ENCODE results near the gene JAKMIP1.

The JAKMIP1 gene

DNA sequence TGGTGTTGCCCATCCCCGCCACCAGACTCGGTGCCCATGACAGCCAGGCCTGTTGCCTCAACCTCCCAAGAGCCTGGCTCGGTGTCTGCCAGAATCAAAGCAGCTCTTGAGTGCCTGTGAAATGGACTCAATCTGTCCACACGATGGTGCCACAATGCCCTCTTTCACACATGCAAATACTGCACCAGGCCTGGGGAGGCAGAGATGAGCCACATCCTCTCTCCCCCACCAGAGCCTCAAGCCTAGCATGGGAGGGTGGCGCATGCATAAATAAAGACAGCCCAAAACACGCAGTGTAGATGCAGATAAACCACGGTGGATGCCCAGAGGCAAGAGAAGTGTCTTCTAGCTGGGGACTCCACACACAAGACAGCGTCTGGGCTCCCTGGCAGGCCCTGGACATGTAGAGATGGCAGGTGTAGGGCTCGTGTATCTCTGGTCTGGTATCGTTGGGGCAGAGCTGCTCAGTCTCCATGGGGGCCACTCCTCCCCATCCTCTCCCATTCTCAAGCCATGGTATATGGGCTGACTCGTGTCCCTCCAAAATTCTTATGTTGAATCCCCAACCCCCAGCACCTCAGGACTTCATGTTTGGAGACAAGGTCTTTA is 65.6 kb downstream of the JAKMIP1 start:
- peaks cover 12% of the 10 kb centered on the region for H3K27me3 ChIP-seq (replicated peaks; ENCODE audit: control insufficient read depth, insufficient read depth, low read length)
- H3K4me3 ChIP-seq (ENCODE audit: low read length) = no peak overlapping the region
- DNase-seq (ENCODE audit: low read depth) = no peak
- H3K36me3 ChIP-seq (ENCODE audit: control insufficient read depth, insufficient read depth, low read length, severe bottlenecking) = no peaks in the 10 kb centered on the region
- no peaks in the 10 kb centered on the region for H3K4me1 ChIP-seq (ENCODE audit: control insufficient read depth, insufficient read depth, low read length)
- H3K9me3 ChIP-seq (ENCODE audit: control insufficient read depth, low read length) = no peaks in the 10 kb centered on the region
- H3K9ac ChIP-seq (ENCODE audit: low read length) = no peak overlapping the region

DNA sequence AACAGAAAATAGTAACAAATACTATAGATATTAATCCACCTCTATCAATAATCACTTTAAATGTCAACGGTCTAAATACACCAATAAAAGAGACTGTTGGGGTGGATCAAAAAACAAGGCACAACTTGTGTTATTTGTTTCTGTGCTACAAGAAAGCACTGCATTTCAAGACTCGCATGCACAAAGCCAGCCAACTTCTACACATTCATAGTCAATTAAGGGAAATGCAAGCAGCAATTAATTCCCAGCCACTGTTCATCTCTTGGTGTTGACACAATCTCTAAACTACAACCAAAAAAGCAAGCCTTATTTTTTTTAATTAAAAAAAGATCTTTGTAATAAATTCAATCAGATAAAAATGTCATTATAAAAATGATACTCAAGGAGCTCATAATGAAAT is 67.6 kb downstream of the JAKMIP1 start:
- peaks cover 12% of the 10 kb centered on the region for H3K27me3 ChIP-seq (replicated peaks; ENCODE audit: control insufficient read depth, insufficient read depth, low read length)
- DNase-seq (ENCODE audit: low read depth) = no peak
- no peaks in the 10 kb centered on the region for H3K4me1 ChIP-seq (ENCODE audit: control insufficient read depth, insufficient read depth, low read length)
- no peak overlapping the region for H3K9ac ChIP-seq (ENCODE audit: low read length)
- H3K4me3 ChIP-seq (ENCODE audit: low read length) = no peak overlapping the region
- H3K36me3 ChIP-seq (ENCODE audit: control insufficient read depth, insufficient read depth, low read length, severe bottlenecking) = no peaks in the 10 kb centered on the region
- no peaks in the 10 kb centered on the region for H3K9me3 ChIP-seq (ENCODE audit: control insufficient read depth, low read length)

DNA sequence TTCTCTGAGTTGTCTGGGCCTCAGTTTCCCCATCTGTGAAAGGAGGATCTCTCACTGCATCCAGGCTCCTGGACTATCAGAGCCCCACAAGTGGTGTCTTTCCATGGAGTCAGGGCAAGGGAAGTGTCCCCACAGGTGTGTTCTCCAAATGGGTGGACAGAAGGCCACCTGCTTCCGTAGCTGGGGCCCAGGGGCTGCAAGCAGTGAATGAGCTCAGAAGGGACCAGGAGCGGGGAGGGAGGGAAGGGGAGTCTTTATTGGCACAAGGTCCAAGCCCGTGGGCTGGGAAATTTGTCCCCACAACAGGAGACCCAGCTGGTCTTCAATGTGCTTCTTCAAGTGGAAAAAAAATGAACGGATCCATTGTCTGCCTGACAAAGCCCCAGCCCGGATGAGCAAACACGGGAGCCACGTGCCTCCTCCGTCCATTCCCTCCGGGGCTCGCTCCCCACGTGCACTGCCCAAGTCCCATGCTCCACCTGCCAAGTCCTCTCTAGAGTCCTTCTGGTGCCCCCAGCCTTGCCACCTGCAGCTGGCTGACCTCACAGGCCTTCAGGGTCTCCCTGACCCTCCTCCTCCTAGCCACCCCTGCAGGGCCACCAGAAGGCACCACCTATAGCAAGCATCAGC is 72.0 kb downstream of the JAKMIP1 start:
- no peak overlapping the region for H3K9ac ChIP-seq (ENCODE audit: low read length)
- H3K4me1 ChIP-seq (ENCODE audit: control insufficient read depth, insufficient read depth, low read length) = no peaks in the 10 kb centered on the region
- no peaks in the 10 kb centered on the region for H3K36me3 ChIP-seq (ENCODE audit: control insufficient read depth, insufficient read depth, low read length, severe bottlenecking)
- no peak for DNase-seq (ENCODE audit: low read depth)
- H3K9me3 ChIP-seq (ENCODE audit: control insufficient read depth, low read length) = no peaks in the 10 kb centered on the region
- H3K4me3 ChIP-seq (ENCODE audit: low read length) = no peak overlapping the region
- H3K27me3 ChIP-seq (replicated peaks; ENCODE audit: control insufficient read depth, insufficient read depth, low read length) = peaks cover 3% of the 10 kb centered on the region

DNA sequence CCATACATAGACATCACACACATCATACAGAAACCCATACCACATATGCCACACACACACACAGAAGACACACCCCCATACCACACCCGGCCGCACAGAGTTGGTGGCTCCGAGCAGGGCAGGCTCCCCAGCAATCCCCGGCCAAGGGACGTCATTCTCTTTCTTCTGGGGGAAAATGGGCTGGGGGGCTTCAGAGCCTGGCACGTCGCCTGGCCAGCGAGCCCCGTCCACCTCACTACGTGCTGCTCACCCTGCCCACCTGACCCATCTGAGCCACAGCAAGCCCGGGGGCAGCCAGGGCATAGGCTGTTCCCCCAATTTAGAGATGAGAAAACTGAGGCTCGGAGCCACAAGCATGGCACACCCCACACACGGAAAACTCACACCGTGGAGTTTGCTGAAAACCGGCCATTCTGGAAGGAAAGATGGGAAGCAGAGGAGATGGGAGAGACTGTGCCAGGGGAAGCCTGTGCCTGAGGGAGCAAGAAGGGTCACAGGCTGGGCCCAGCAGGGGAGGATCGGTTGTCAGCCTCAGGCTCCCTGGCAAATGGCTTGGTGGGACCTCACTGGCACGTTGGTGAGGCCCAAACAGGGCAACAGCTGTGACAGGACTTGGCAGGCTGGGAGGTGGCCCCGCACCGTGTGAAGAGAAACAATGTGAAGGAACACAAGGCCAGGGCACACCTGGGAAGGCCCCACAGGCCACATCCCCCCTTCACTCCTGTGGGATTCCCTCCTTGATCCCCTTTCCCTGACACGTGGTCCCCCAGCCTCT is 73.2 kb downstream of the JAKMIP1 start:
- Histone ChIP-seq H3K9me3 (ENCODE audit: control insufficient read depth, low read length) (no peaks in the 10 kb centered on the region), H3K36me3 (ENCODE audit: control insufficient read depth, insufficient read depth, low read length, severe bottlenecking) (no peaks in the 10 kb centered on the region), H3K4me3 (ENCODE audit: low read length) (no peak overlapping the region), H3K4me1 (ENCODE audit: control insufficient read depth, insufficient read depth, low read length) (no peaks in the 10 kb centered on the region), H3K9ac (ENCODE audit: low read length) (no peak overlapping the region), H3K27me3 (replicated peaks; ENCODE audit: control insufficient read depth, insufficient read depth, low read length) (peaks cover 11% of the 10 kb centered on the region)
- no peak for DNase-seq (ENCODE audit: low read depth)

DNA sequence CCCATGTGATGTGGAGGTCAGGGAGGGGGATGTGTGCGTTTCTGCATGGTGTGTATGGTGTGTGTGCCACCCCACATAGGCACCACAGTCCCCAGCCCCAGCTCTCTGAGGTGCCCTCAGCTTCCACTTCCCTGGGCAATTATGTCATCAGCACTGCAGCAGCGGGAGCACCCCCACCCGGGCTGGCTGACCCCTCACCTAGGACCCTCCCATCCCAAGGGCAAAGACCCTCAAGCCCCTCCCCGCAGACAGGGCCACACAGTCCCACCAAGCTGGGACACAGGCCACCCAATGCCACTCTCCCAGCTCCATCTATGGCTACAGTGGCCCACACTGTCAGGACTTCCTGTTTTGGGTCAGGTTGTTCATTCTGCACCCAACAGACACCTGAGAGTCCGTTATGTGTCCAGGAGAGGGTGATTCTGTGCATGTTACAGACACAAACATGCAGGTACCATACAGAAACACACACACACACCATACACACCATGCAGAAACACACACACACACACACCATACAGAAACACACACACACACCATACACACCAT is 75.2 kb downstream of the JAKMIP1 start:
- no peaks in the 10 kb centered on the region for H3K9me3 ChIP-seq (ENCODE audit: control insufficient read depth, low read length)
- H3K36me3 ChIP-seq (ENCODE audit: control insufficient read depth, insufficient read depth, low read length, severe bottlenecking) = no peaks in the 10 kb centered on the region
- H3K4me1 ChIP-seq (ENCODE audit: control insufficient read depth, insufficient read depth, low read length) = no peaks in the 10 kb centered on the region
- peaks cover 14% of the 10 kb centered on the region for H3K27me3 ChIP-seq (replicated peaks; ENCODE audit: control insufficient read depth, insufficient read depth, low read length)
- no peak overlapping the region for H3K9ac ChIP-seq (ENCODE audit: low read length)
- no peak overlapping the region for H3K4me3 ChIP-seq (ENCODE audit: low read length)
- no peak for DNase-seq (ENCODE audit: low read depth)

DNA sequence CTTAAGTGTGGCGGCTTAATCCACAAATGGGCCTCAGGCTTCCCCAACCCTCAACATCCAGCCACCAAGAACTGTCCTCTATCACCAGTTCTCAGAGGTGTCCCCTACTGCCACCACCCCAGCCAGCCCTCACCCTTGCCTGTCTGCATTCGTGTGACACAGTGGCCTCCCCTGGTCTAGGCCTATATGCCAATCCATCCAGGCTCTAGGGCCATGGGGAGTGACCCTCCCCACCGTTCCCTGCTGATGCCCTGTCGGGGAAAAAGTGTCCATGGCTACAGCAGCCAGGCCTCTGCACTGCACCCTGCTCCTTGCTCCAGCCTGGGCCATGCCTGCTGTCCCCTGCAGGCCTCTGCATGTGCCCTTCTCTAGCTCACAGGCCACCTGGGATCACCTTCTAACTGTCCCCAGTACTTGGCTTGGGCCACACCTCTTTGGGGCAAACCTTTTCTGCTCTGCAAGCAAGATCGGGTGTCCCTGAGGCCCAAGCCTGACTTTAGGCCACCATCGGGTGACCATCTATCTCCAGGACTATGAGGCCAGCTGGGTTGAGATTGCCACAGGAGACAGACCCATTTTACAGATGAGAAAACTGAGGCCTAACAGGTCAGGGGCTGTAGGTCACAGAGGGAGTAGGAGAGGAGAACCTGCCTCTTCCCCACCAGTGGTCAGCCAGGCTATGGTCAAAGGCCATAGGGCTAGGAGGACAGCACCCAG is 75.8 kb downstream of the JAKMIP1 start:
- Histone ChIP-seq H3K9ac (ENCODE audit: low read length) (no peak overlapping the region), H3K9me3 (ENCODE audit: control insufficient read depth, low read length) (no peaks in the 10 kb centered on the region), H3K27me3 (replicated peaks; ENCODE audit: control insufficient read depth, insufficient read depth, low read length) (peaks cover 15% of the 10 kb centered on the region), H3K36me3 (ENCODE audit: control insufficient read depth, insufficient read depth, low read length, severe bottlenecking) (no peaks in the 10 kb centered on the region), H3K4me1 (ENCODE audit: control insufficient read depth, insufficient read depth, low read length) (no peaks in the 10 kb centered on the region), H3K4me3 (ENCODE audit: low read length) (no peak overlapping the region)
- no peak for DNase-seq (ENCODE audit: low read depth)

DNA sequence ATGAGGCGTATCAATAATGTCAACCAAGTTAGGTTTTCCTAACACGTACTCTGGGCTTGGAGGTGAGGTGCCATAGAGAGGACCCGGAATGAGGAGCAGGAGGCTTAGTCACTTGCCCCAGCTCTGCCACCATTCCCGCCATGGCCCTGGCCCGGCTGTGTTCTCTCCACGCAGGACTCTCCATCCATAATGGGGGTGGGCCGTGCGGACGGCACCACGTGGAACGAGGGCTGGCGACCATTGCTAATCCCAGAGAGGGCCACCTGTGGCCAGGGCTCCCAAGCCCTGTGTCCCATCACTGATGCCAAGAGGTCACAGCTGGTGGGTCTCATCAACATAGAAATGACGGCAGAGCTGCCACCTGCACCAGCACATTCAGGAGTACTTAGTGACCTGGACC is 76.4 kb downstream of the JAKMIP1 start:
- no peaks in the 10 kb centered on the region for H3K4me1 ChIP-seq (ENCODE audit: control insufficient read depth, insufficient read depth, low read length)
- no peaks in the 10 kb centered on the region for H3K36me3 ChIP-seq (ENCODE audit: control insufficient read depth, insufficient read depth, low read length, severe bottlenecking)
- no peak overlapping the region for H3K4me3 ChIP-seq (ENCODE audit: low read length)
- no peak overlapping the region for H3K9ac ChIP-seq (ENCODE audit: low read length)
- peaks cover 17% of the 10 kb centered on the region for H3K27me3 ChIP-seq (replicated peaks; ENCODE audit: control insufficient read depth, insufficient read depth, low read length)
- H3K9me3 ChIP-seq (ENCODE audit: control insufficient read depth, low read length) = no peaks in the 10 kb centered on the region
- DNase-seq (ENCODE audit: low read depth) = no peak

DNA sequence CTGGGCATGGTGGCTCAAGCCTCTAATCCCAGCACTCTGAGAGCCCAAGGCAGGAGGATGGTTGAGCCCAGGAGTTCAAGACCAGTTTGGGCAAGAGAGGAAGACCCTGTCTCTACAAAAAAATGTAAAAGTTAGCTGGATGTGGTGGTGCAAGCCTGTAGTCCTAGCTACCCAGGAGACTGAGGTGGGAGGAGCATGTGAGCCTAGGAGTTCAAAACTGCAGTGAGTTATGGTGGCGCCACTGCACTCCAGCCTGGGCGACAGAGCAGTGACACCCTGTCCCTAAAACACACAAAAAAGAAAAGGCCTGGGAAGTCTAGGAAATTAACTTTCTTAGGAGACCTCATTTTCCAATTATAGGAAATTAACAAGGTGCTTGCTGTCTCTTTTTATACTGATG is 76.8 kb downstream of the JAKMIP1 start:
- H3K4me1 ChIP-seq (ENCODE audit: control insufficient read depth, insufficient read depth, low read length) = no peaks in the 10 kb centered on the region
- H3K4me3 ChIP-seq (ENCODE audit: low read length) = no peak overlapping the region
- no peak for DNase-seq (ENCODE audit: low read depth)
- H3K9me3 ChIP-seq (ENCODE audit: control insufficient read depth, low read length) = no peaks in the 10 kb centered on the region
- no peaks in the 10 kb centered on the region for H3K36me3 ChIP-seq (ENCODE audit: control insufficient read depth, insufficient read depth, low read length, severe bottlenecking)
- H3K9ac ChIP-seq (ENCODE audit: low read length) = no peak overlapping the region
- peaks cover 17% of the 10 kb centered on the region for H3K27me3 ChIP-seq (replicated peaks; ENCODE audit: control insufficient read depth, insufficient read depth, low read length)

DNA sequence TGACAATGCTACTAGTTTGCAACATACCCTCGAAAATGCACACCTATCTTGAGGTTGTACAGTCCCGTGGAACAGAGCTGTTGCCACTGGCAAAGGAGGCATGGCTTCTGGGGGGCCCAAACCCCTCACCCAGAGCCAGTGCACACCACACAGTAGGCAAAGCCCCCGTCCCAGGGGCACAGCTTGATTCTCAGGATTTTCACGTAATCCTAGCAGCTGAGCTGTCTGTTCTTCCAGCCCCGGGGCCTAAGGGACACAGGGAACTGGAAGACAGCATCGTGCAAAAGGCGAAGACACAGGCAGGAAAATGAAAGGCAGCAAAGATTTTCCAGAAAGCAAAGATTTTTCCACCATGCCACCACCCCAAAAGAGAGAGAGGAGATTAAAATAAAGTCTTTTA is 77.2 kb downstream of the JAKMIP1 start:
- no peaks in the 10 kb centered on the region for H3K9me3 ChIP-seq (ENCODE audit: control insufficient read depth, low read length)
- DNase-seq (ENCODE audit: low read depth) = no peak
- no peak overlapping the region for H3K4me3 ChIP-seq (ENCODE audit: low read length)
- H3K9ac ChIP-seq (ENCODE audit: low read length) = no peak overlapping the region
- H3K36me3 ChIP-seq (ENCODE audit: control insufficient read depth, insufficient read depth, low read length, severe bottlenecking) = no peaks in the 10 kb centered on the region
- no peaks in the 10 kb centered on the region for H3K4me1 ChIP-seq (ENCODE audit: control insufficient read depth, insufficient read depth, low read length)
- H3K27me3 ChIP-seq (replicated peaks; ENCODE audit: control insufficient read depth, insufficient read depth, low read length) = peaks cover 17% of the 10 kb centered on the region

DNA sequence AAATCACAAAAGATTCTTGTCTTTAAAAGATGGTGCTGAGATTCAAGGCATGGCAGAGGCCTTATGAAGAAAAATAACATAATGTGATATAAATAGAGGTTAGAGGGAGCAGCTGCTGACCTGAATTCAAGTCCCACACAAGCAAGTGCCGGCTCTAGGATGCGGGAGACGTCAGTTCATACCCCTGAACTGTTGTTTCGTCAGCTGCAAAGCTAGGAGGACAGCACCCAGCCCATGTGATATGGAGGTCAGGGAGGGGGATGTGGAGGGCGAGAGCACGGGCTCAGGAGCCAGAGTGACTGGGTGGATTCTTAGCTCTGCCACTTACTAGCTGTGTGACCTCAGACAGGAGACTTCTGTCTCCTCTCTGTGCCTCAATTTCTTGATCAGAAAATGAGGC is 77.9 kb downstream of the JAKMIP1 start:
- Histone ChIP-seq H3K4me1 (ENCODE audit: control insufficient read depth, insufficient read depth, low read length) (no peaks in the 10 kb centered on the region), H3K9ac (ENCODE audit: low read length) (no peak overlapping the region), H3K9me3 (ENCODE audit: control insufficient read depth, low read length) (no peaks in the 10 kb centered on the region), H3K4me3 (ENCODE audit: low read length) (no peak overlapping the region), H3K27me3 (replicated peaks; ENCODE audit: control insufficient read depth, insufficient read depth, low read length) (peaks cover 17% of the 10 kb centered on the region), H3K36me3 (ENCODE audit: control insufficient read depth, insufficient read depth, low read length, severe bottlenecking) (no peaks in the 10 kb centered on the region)
- DNase-seq (ENCODE audit: low read depth) = no peak

DNA sequence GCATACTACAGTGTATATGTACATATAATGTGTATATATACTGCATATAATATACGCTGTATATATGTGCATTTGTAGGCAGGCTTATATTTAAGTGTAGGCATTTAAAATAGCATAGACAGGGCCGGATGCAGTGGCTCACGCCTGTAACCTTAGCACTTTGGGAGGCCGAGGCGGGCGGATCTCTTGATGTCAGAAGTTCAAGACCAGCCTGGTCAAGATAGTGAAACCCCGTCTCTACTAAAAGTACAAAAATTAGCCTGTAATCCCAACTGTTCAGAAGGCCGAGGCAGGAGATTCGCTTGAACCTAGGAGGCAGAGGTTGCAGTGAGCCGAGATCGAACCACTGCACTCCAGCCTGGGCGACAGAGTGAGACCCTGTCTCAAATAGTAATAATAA is 78.4 kb downstream of the JAKMIP1 start:
- H3K4me3 ChIP-seq (ENCODE audit: low read length) = no peak overlapping the region
- no peaks in the 10 kb centered on the region for H3K36me3 ChIP-seq (ENCODE audit: control insufficient read depth, insufficient read depth, low read length, severe bottlenecking)
- H3K27me3 ChIP-seq (replicated peaks; ENCODE audit: control insufficient read depth, insufficient read depth, low read length) = peaks cover 17% of the 10 kb centered on the region
- no peaks in the 10 kb centered on the region for H3K4me1 ChIP-seq (ENCODE audit: control insufficient read depth, insufficient read depth, low read length)
- no peak overlapping the region for H3K9ac ChIP-seq (ENCODE audit: low read length)
- no peaks in the 10 kb centered on the region for H3K9me3 ChIP-seq (ENCODE audit: control insufficient read depth, low read length)
- DNase-seq (ENCODE audit: low read depth) = no peak
